Measurements from ENCODE around the gene TMA7.
"Not testable (repeated sequence)": the region's sequence is repeated elsewhere in the genome, so short reads cannot be mapped to it uniquely, and the experiment has no call there.

The TMA7 gene

DNA sequence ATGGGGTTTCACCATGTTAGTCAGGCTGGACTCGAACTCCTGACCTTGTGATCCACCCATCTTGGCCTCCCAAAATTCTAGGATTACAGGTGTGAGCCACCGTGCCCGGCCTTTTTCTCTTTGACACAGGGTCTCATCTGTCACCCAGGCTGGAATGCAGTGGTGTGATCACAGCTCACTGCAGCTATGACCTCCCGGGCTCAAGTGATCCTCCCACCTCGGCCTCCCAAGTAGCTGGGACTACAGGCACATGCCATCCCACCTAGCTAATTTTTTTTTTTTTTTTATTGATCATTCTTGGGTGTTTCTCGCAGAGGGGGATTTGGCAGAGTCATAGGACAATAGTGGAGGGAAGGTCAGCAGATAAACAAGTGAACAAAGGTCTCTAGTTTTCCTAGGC lies 42.8 kb downstream of the TMA7 start:
- H3K36me3 Mint-ChIP-seq; H3K27ac Mint-ChIP-seq; H3K9me3 Mint-ChIP-seq; H3K4me3 Mint-ChIP-seq; DNase-seq; H3K27me3 Mint-ChIP-seq; ATAC-seq (replicated peaks): not testable (repeated sequence)
- peaks cover 16 to 22% of the 10 kb centered on the region in 2 donors for H3K4me1 Mint-ChIP-seq

DNA sequence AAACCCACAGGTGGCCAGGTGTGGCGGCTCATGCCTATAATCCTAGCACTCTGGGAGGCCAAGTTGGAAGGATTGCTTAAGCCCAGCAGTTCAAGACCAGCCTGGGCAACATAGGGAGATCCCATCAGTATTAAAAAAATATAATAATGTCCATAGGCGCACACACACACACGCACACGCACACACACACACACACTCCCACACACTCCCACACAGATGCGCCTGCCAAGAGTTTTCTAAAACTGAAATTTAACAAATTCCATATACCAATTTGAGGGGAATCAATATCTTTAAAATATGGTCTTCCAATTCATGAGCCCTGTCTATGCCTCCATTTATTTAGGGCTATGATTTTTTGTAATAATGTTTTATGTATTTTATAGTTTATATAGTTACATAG lies 46.9 kb downstream of the TMA7 start:
- Mint-ChIP-seq H3K27ac (no peak overlapping the region), H3K36me3 (no peaks in the 10 kb centered on the region), H3K27me3 (no peaks in the 10 kb centered on the region), H3K9me3 (no peaks in the 10 kb centered on the region), H3K4me1 (peaks cover 0 to 4% of the 10 kb centered on the region in 2 donors), H3K4me3 (no peak overlapping the region)
- no peak for DNase-seq
- ATAC-seq (replicated peaks) = no peak

DNA sequence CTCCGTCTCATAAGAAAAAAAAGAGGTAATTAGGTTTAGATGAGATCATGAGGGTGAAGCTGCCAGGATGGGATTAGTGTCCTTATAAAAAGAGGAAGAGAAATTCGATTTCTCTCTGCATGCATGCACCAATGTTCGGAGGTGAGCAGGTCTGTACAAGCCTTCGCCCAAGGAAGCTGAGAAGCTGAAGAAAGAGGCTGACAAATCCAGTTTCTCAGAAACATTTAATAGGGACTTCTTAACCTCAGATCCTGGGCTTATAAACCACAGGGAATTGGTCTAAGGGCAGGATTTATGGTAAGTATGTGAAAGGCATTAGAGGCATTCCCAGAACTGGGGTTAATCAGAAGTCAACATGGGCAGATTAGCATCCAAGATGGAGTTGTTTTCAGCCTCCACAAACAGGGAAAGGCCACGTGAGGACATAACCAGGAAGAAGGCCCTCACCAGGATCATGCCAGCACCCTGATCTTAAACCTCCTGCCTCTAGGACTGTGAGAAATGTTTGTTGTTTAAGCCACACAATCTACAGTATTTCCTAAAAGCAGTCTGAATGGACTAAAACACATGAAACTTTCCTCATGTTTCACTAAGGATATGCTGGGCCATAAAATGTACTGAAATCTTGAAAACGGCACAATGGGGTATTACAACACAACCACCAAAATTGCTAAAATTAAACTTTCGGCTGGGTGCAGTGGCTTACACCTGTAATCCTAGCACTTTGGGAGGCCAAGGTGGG lies 52.6 kb downstream of the TMA7 start:
- Mint-ChIP-seq H3K27me3 (no peaks in the 10 kb centered on the region), H3K4me1 (peaks cover 5 to 14% of the 10 kb centered on the region in 2 donors), H3K9me3 (no peaks in the 10 kb centered on the region), H3K4me3 (peak overlapping the region in 1 of 2 donors; percentile 41), H3K27ac (peak overlapping the region; percentile 49), H3K36me3 (no peaks in the 10 kb centered on the region)
- DNase-seq (no peak), ATAC-seq (replicated peaks) (peak; percentile 100)

DNA sequence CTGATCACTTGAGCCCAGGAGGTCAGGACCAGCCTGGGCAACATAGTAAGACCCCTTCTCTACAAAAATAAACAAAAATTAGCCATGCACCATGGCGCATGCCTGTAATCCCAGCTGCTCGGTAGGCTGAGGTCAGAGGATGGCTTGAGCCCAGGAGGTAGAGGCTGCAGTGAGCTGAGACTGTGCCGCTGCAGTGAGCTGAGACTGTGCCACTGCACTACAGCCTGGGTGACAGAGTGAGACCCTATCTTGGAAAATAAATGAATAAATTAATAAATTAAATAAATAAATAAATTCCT lies 53.1 kb downstream of the TMA7 start:
- H3K4me3 Mint-ChIP-seq = no peak overlapping the region
- H3K9me3 Mint-ChIP-seq = no peaks in the 10 kb centered on the region
- DNase-seq (no peak), ATAC-seq (replicated peaks) (no peak)
- H3K4me1 Mint-ChIP-seq = peaks cover 5 to 14% of the 10 kb centered on the region in 2 donors
- H3K36me3 Mint-ChIP-seq = peaks cover 0 to 2% of the 10 kb centered on the region in 2 donors
- no peak overlapping the region for H3K27ac Mint-ChIP-seq
- H3K27me3 Mint-ChIP-seq = no peaks in the 10 kb centered on the region
